GM20000 (cell line): Measurements from ENCODE around the gene VWA8.
"Not testable (repeated sequence)": the region's sequence is repeated elsewhere in the genome, so short reads cannot be mapped to it uniquely, and the experiment has no call there.

Experiments
- DNase-seq: peaks from one replicate; pipeline ENCODE4 v3.0.0; 2012; ENCODE audit warnings: low spot score
- TF ChIP-seq, protein P1 (sequence below): IDR thresholded peaks from 2 replicates; pipeline ENCODE4 v1.5.1; 2012; ENCODE audit warnings: mild to moderate bottlenecking, control low read depth; ENCODE audit errors: extremely low read depth, missing control alignments

The VWA8 gene

DNA sequence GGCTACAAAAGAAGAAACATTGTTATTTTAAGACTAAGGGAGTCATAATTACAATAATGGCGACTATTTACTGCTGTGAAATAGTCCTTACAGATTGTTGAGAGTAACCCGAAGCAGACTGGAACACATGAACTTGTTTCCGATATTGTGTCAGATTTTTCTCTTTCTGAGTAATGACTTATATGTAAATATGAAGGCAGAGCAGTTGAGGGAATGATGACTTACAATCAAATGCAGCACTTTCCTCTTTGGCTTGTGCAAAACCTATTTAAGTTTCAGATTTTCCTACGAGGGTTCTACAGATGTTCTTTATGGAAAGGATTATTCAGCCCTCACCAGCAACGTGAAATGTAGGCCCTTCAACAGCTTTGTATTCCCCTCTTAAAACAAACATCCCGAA, 304.9 kb downstream of the VWA8 start:
- DNase-seq = no peak
- TF ChIP-seq, protein P1, sequence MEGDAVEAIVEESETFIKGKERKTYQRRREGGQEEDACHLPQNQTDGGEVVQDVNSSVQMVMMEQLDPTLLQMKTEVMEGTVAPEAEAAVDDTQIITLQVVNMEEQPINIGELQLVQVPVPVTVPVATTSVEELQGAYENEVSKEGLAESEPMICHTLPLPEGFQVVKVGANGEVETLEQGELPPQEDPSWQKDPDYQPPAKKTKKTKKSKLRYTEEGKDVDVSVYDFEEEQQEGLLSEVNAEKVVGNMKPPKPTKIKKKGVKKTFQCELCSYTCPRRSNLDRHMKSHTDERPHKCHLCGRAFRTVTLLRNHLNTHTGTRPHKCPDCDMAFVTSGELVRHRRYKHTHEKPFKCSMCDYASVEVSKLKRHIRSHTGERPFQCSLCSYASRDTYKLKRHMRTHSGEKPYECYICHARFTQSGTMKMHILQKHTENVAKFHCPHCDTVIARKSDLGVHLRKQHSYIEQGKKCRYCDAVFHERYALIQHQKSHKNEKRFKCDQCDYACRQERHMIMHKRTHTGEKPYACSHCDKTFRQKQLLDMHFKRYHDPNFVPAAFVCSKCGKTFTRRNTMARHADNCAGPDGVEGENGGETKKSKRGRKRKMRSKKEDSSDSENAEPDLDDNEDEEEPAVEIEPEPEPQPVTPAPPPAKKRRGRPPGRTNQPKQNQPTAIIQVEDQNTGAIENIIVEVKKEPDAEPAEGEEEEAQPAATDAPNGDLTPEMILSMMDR = no peak

DNA sequence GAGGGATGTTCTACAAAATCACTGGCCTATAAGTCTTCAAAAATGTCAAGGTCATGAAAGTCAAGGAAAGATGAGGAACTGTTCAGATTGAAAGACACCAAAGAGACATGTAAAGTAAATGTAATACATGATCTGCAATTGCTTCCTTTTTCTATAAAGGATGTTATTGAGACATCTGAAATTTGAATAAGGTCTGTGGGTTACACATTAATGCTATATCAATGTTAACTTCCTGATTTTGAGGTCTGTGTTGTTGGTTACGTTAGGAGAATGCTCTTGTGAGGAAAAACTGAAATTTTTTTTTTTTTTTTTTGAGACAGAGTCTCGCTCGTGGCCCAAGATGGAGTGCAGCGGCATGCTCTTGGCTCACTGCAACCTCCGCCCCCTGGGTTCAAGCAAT, 306.1 kb downstream of the VWA8 start:
- TF ChIP-seq, protein P1 = no peak
- DNase-seq = no peak

DNA sequence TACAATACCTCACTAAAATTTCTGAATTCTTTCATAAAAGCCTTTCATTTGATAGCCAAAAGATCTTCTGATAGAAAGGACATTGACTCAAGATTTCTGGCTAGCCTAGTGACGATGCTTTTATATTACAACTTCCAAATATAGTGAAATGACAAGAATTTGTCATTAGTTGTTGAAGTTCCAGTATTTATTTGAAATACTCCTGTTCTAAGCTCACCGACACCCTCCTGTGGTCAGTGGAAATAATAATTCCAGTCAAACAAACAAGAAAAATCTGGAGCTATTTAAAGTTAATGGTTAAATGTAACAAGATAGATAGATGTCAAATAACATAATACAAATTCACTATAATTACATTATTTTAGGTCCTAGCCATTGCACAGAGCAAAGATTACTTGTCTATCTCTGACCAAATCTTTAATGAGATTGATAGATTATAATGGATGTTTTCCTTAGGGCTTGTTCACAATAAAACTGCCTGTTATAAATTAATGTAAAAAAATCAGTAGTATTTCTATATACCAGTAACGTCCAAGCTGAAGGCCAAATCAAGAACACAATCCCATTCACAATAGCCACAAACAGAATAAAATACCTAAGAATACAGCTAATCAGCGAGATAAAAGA, 308.1 kb downstream of the VWA8 start:
- peak; percentile 30 for DNase-seq

DNA sequence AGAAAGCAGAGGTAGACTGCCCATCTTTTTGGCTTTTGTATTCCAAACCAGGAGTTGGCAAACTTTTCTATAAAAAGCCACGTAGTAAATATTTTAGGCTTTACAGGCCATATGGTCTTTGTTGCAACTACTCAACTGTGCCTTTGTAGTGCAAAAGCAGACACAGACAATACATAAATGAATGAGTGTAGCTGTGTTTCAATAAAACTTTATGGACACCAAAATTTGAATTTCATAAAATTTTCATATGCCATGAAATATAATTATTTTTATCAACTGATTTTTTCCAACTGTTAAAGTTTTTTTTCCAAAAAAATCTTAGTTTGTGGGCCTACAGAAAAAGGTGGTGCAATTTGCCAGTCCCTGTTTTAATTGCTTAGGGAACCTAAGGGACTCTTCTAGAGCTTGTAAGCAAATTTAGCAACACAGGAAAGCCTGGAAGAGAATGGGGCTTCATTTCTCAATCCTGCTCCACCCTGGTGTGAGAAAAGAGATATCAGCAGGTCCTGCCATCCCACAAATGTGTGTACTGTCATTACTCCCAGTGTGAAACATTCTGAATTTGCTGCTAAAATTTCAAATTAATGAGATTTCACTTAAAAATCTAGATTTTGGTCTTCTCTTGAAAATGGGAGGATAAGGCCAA, 309.4 kb downstream of the VWA8 start:
- TF ChIP-seq, protein P1 = no peak
- DNase-seq = no peak

More for the DNA sequence above, 308.1 kb downstream of the VWA8 start:
- TF ChIP-seq, protein P1 = peak; percentile 17

DNA sequence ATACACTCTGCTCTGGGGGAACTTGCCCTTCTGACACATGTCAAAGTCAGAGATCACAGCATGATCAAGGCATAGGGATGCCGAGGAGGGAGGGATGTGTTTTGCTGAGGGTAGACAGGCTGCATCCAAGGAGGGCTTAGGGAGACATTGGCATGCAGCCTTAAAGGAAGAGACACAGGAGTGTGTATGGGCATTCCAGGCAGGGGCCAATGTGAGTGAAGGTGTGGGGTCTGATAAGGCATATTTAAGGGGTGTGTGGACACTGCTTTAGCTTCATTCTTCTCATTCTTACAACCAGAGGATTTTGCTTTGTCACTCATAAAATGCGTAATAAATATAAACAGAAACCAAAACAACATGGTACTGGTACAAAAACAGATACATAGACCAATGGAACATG, 310.2 kb downstream of the VWA8 start:
- TF ChIP-seq, protein P1 = no peak

DNA sequence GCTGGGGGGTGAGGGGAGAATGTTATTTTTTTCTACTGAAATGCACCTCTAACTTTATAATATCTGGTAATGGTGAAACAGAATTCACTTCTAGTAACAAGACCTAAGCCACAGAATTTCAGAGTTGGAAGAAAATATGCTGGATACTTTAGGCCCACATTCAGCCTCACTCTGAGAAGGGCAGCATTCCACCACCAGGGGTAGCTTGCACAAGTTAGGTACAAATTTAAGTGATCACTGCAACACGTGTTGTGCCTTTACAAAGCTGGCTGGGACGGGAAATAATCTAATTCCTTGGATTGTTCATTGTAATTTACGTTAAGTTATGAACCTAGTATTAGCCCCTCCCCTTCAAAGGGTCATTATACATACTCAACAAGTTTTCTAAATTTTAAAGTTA, 311.2 kb downstream of the VWA8 start:
- TF ChIP-seq, protein P1 = no peak
- no peak for DNase-seq

More for the DNA sequence above, 310.2 kb downstream of the VWA8 start:
- DNase-seq = no peak

DNA sequence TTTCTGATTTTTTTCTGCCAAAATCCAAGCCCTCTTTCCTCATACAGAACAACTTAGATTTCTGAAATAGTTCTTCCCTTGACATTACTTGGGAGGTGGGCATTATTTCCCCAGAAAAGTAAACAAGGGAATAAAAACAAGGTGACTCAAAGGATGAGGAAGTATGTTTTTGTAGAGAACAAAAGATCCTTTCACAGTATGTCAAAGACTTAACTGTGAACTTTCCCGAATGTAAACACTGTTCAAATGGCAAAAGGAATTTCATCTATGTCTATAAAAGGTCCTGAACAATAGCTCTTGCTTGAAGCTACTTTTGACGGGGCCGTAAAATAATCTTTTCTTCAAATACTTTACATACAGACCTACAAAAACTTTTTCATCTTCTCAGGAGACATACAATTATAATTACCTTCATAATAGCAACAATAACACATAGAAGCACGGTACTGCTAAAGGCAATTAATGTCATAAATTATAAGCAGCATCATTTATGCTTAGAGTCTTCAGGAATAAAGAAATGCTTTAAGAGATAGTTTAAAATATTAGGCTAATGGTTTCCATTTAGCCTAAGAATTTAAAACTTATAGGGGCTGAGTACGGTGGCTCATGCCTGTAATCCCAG, 312.5 kb downstream of the VWA8 start:
- no peak for DNase-seq
- TF ChIP-seq, protein P1 = no peak

DNA sequence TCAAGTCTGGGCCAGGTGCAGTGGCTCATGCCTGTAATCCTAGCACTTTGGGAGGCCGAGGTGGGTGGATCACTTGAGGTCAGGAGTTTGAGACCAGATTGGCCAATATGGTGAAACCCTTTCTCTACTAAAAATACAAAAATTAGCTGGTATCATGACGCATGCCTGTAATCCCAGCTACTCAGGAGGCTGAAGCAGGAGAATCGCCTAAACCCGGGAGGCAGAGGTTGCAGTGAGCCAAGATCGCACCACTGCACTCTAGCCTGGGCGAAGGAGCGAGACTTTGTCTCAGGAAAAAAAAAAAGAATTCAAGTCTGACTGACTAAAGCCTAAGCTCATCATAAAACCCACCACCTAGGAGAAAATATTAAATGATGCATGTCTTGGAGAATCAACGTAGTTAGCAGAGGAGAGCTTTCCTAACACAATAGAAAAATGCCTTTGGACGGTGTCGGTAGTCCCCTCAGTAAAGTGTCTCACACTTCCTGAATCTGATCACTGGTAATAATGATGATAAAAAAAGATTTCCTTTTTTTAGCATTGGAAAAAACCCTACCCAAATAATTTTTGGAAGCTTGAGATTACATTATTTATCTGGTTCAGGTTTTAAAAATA, 313.1 kb downstream of the VWA8 start:
- not testable (repeated sequence) for DNase-seq
